ENCODE results near the gene MAD1L1. TPM values are rescaled to one million over a fixed set of nuclear protein-coding genes. Genes with fewer than 3 reads are reported as not detected.

Gene MAD1L1
- total RNA-seq, 1 donor from 2014 or later: 40.9 TPM

GRCh38 chr7:1922870-1923236 is 309.9 kb downstream of the MAD1L1 start:
- no peak for DNase-seq (ENCODE audit: low read depth)

GRCh38 chr7:1922071-1922869 is 310.5 kb downstream of the MAD1L1 start:
- no peak for DNase-seq (ENCODE audit: low read depth)

- no peak for DNase-seq (ENCODE audit: low read depth)
Observed at GRCh38 chr7:1920881-1921280, 311.9 kb downstream of the MAD1L1 start.

GRCh38 chr7:1920266-1920681 is 312.5 kb downstream of the MAD1L1 start:
- DNase-seq (ENCODE audit: low read depth): no peak

- DNase-seq (ENCODE audit: low read depth): peak; percentile 87
Observed at GRCh38 chr7:1919539-1920265, 313.0 kb downstream of the MAD1L1 start.

- no peak for DNase-seq (ENCODE audit: low read depth)
Observed at GRCh38 chr7:1918881-1919525, 313.7 kb downstream of the MAD1L1 start.

- DNase-seq (ENCODE audit: low read depth): no peak
Observed at GRCh38 chr7:1918063-1918645, 314.6 kb downstream of the MAD1L1 start.

- no peak for DNase-seq (ENCODE audit: low read depth)
Observed at GRCh38 chr7:1917221-1918062, 315.3 kb downstream of the MAD1L1 start.

- no peak for DNase-seq (ENCODE audit: low read depth)
Observed at GRCh38 chr7:1916601-1916970, 316.2 kb downstream of the MAD1L1 start.

- DNase-seq (ENCODE audit: low read depth): no peak
Observed at GRCh38 chr7:1915956-1916600, 316.7 kb downstream of the MAD1L1 start.

GRCh38 chr7:1915326-1915725 is 317.4 kb downstream of the MAD1L1 start:
- DNase-seq (ENCODE audit: low read depth): no peak

GRCh38 chr7:1914743-1915142 is 318.0 kb downstream of the MAD1L1 start:
- no peak for DNase-seq (ENCODE audit: low read depth)

- no peak for DNase-seq (ENCODE audit: low read depth)
Observed at GRCh38 chr7:1914321-1914720, 318.4 kb downstream of the MAD1L1 start.

- peak; percentile 39 for DNase-seq (ENCODE audit: low read depth)
Observed at GRCh38 chr7:1913466-1914282, 319.1 kb downstream of the MAD1L1 start.

GRCh38 chr7:1912593-1913465 is 319.9 kb downstream of the MAD1L1 start:
- peak; percentile 99 for DNase-seq (ENCODE audit: low read depth)

GRCh38 chr7:1911571-1911970 is 321.2 kb downstream of the MAD1L1 start:
- DNase-seq (ENCODE audit: low read depth): no peak

GRCh38 chr7:1910827-1911226 is 321.9 kb downstream of the MAD1L1 start:
- peak; percentile 7 for DNase-seq (ENCODE audit: low read depth)

- no peak for DNase-seq (ENCODE audit: low read depth)
Observed at GRCh38 chr7:1910081-1910685, 322.6 kb downstream of the MAD1L1 start.
